Measurements from ENCODE around the gene IL10RB.
"Not testable (repeated sequence)": the region's sequence is repeated elsewhere in the genome, so short reads cannot be mapped to it uniquely, and the experiment has no call there.

IL10RB gene

GRCh38 chr21:33239559-33240127, 26.5 kb upstream of the IL10RB start:
- H3K4me3 ChIP-seq (ENCODE audit: control insufficient read depth in 1 of 7, extremely low read depth in 1 of 7, insufficient read depth in 4 of 7, low read depth in 2 of 7, low read length in 6 of 7); POLR2A ChIA-PET; H3K9me3 ChIP-seq (ENCODE audit: control extremely low read depth in 1 of 5, control insufficient read depth in 4 of 5, insufficient read depth in 2 of 5, low read depth in 1 of 5, low read length in 4 of 5); DNase-seq; CTCF ChIA-PET; H3K27me3 ChIP-seq (replicated peaks in 2 of 5; ENCODE audit: control insufficient read depth in 4 of 5, insufficient read depth in 5 of 5, low read length in 4 of 5): not testable (repeated sequence)
- Histone ChIP-seq H3K4me1 (ENCODE audit: control extremely low read depth in 1 of 4, control insufficient read depth in 4 of 4, insufficient read depth in 4 of 4, low read length in 3 of 4) (peaks cover 3 to 81% (median 43%) of the 10 kb centered on the region in 4 experiments), H3K27ac (ENCODE audit: insufficient read depth in 1 of 2, low read depth in 1 of 2, low read length in 2 of 2, poor library complexity in 1 of 2, severe bottlenecking in 2 of 2) (peak overlapping the region in 1 of 2 experiments; percentile 40), H3K36me3 (ENCODE audit: control insufficient read depth in 4 of 4, insufficient read depth in 4 of 4, low read length in 3 of 4) (peaks cover 0 to 33% (median 4%) of the 10 kb centered on the region in 4 experiments)

- H3K27me3 ChIP-seq (replicated peaks in 2 of 5; ENCODE audit: control insufficient read depth in 4 of 5, insufficient read depth in 5 of 5, low read length in 4 of 5): no peaks in the 10 kb centered on the region
- H3K9me3 ChIP-seq (ENCODE audit: control extremely low read depth in 1 of 5, control insufficient read depth in 4 of 5, insufficient read depth in 2 of 5, low read depth in 1 of 5, low read length in 4 of 5): no peaks in the 10 kb centered on the region
- H3K27ac ChIP-seq (ENCODE audit: insufficient read depth in 1 of 2, low read depth in 1 of 2, low read length in 2 of 2, poor library complexity in 1 of 2, severe bottlenecking in 2 of 2): peak overlapping the region in 1 of 2 experiments; percentile 7
- peaks cover 4 to 33% (median 6%) of the 10 kb centered on the region in 4 experiments for H3K36me3 ChIP-seq (ENCODE audit: control insufficient read depth in 4 of 4, insufficient read depth in 4 of 4, low read length in 3 of 4)
- POLR2A ChIA-PET: no interaction called here
- no peak for DNase-seq
- 100% methylated on average over 1 of the region's 2 CpGs for WGBS (ENCODE audit: insufficient coverage)
- no peak overlapping the region for H3K4me3 ChIP-seq (ENCODE audit: control insufficient read depth in 1 of 7, extremely low read depth in 1 of 7, insufficient read depth in 4 of 7, low read depth in 2 of 7, low read length in 6 of 7)
- CTCF ChIA-PET: interaction anchor here (0.7 to 1.5 kb wide), 3 partner anchors 22 to 220 kb away, joined by 3 to 4 read pairs (median 4); no protein-coding TSS in a partner anchor
- H3K4me1 ChIP-seq (ENCODE audit: control extremely low read depth in 1 of 4, control insufficient read depth in 4 of 4, insufficient read depth in 4 of 4, low read length in 3 of 4): peaks cover 3 to 81% (median 48%) of the 10 kb centered on the region in 4 experiments
Observed at GRCh38 chr21:33240404-33240803, 25.8 kb upstream of the IL10RB start.

- no peaks in the 10 kb centered on the region for H3K27me3 ChIP-seq (replicated peaks in 2 of 5; ENCODE audit: control insufficient read depth in 4 of 5, insufficient read depth in 5 of 5, low read length in 4 of 5)
- 83% methylated on average over 1 of the region's 2 CpGs for WGBS (ENCODE audit: insufficient coverage)
- peaks cover 8 to 36% (median 15%) of the 10 kb centered on the region in 4 experiments for H3K36me3 ChIP-seq (ENCODE audit: control insufficient read depth in 4 of 4, insufficient read depth in 4 of 4, low read length in 3 of 4)
- ChIA-PET CTCF (interaction anchor here (0.7 to 1.5 kb wide), 3 partner anchors 10 to 24 kb away, joined by 3 read pairs; partner anchors contain the start of gene IL10RB), POLR2A (no interaction called here)
- H3K4me3 ChIP-seq (ENCODE audit: control insufficient read depth in 1 of 7, extremely low read depth in 1 of 7, insufficient read depth in 4 of 7, low read depth in 2 of 7, low read length in 6 of 7): no peak overlapping the region
- H3K4me1 ChIP-seq (ENCODE audit: control extremely low read depth in 1 of 4, control insufficient read depth in 4 of 4, insufficient read depth in 4 of 4, low read length in 3 of 4): peaks cover 3 to 85% (median 55%) of the 10 kb centered on the region in 4 experiments
- peak in 1 of 3 donors; percentile 41 for DNase-seq
- no peaks in the 10 kb centered on the region for H3K9me3 ChIP-seq (ENCODE audit: control extremely low read depth in 1 of 5, control insufficient read depth in 4 of 5, insufficient read depth in 2 of 5, low read depth in 1 of 5, low read length in 4 of 5)
- peak overlapping the region in 1 of 2 experiments; percentile 32 for H3K27ac ChIP-seq (ENCODE audit: insufficient read depth in 1 of 2, low read depth in 1 of 2, low read length in 2 of 2, poor library complexity in 1 of 2, severe bottlenecking in 2 of 2)
Observed at GRCh38 chr21:33241846-33242245, 24.3 kb upstream of the IL10RB start.

- peak overlapping the region in 1 of 2 experiments; percentile 60 for H3K27ac ChIP-seq (ENCODE audit: insufficient read depth in 1 of 2, low read depth in 1 of 2, low read length in 2 of 2, poor library complexity in 1 of 2, severe bottlenecking in 2 of 2)
- peaks cover 5 to 87% (median 61%) of the 10 kb centered on the region in 4 experiments for H3K4me1 ChIP-seq (ENCODE audit: control extremely low read depth in 1 of 4, control insufficient read depth in 4 of 4, insufficient read depth in 4 of 4, low read length in 3 of 4)
- H3K9me3 ChIP-seq (ENCODE audit: control extremely low read depth in 1 of 5, control insufficient read depth in 4 of 5, insufficient read depth in 2 of 5, low read depth in 1 of 5, low read length in 4 of 5); DNase-seq; H3K4me3 ChIP-seq (ENCODE audit: control insufficient read depth in 1 of 7, extremely low read depth in 1 of 7, insufficient read depth in 4 of 7, low read depth in 2 of 7, low read length in 6 of 7); POLR2A ChIA-PET; H3K27me3 ChIP-seq (replicated peaks in 2 of 5; ENCODE audit: control insufficient read depth in 4 of 5, insufficient read depth in 5 of 5, low read length in 4 of 5): not testable (repeated sequence)
- peaks cover 6 to 41% (median 17%) of the 10 kb centered on the region in 4 experiments for H3K36me3 ChIP-seq (ENCODE audit: control insufficient read depth in 4 of 4, insufficient read depth in 4 of 4, low read length in 3 of 4)
- WGBS (ENCODE audit: insufficient coverage): 98% methylated on average over 5 of the region's 8 CpGs
- CTCF ChIA-PET: interaction anchor here (0.9 to 1.7 kb wide), 2 partner anchors 11 to 14 kb away, joined by 3 to 4 read pairs; no protein-coding TSS in a partner anchor
Observed at GRCh38 chr21:33242846-33243245, 23.3 kb upstream of the IL10RB start.

- Histone ChIP-seq H3K4me3 (ENCODE audit: control insufficient read depth in 1 of 7, extremely low read depth in 1 of 7, insufficient read depth in 4 of 7, low read depth in 2 of 7, low read length in 6 of 7) (peak overlapping the region in 3 of 7 experiments; percentile 8 to 32 (median 26)), H3K27ac (ENCODE audit: insufficient read depth in 1 of 2, low read depth in 1 of 2, low read length in 2 of 2, poor library complexity in 1 of 2, severe bottlenecking in 2 of 2) (peak overlapping the region; percentile 13 to 58), H3K9me3 (ENCODE audit: control extremely low read depth in 1 of 5, control insufficient read depth in 4 of 5, insufficient read depth in 2 of 5, low read depth in 1 of 5, low read length in 4 of 5) (no peaks in the 10 kb centered on the region), H3K36me3 (ENCODE audit: control insufficient read depth in 4 of 4, insufficient read depth in 4 of 4, low read length in 3 of 4) (peaks cover 12 to 49% (median 23%) of the 10 kb centered on the region in 4 experiments), H3K27me3 (replicated peaks in 2 of 5; ENCODE audit: control insufficient read depth in 4 of 5, insufficient read depth in 5 of 5, low read length in 4 of 5) (no peaks in the 10 kb centered on the region), H3K4me1 (ENCODE audit: control extremely low read depth in 1 of 4, control insufficient read depth in 4 of 4, insufficient read depth in 4 of 4, low read length in 3 of 4) (peaks cover 8 to 78% (median 52%) of the 10 kb centered on the region in 4 experiments)
- peak in 2 of 3 donors; percentile 61 to 76 for DNase-seq
- 54% methylated on average over 5 of the region's 6 CpGs for WGBS (ENCODE audit: insufficient coverage)
- ChIA-PET CTCF (interaction anchor here (1.2 to 1.7 kb wide), 2 partner anchors 13 to 87 kb away, joined by 3 to 4 read pairs; no protein-coding TSS in a partner anchor), POLR2A (no interaction called here)
Observed at GRCh38 chr21:33244082-33244778, 21.9 kb upstream of the IL10RB start.

GRCh38 chr21:33244779-33245105, 21.4 kb upstream of the IL10RB start:
- DNase-seq: peak in 2 of 3 donors; percentile 43 to 48
- Histone ChIP-seq H3K36me3 (ENCODE audit: control insufficient read depth in 4 of 4, insufficient read depth in 4 of 4, low read length in 3 of 4) (peaks cover 12 to 52% (median 27%) of the 10 kb centered on the region in 4 experiments), H3K4me3 (ENCODE audit: control insufficient read depth in 1 of 7, extremely low read depth in 1 of 7, insufficient read depth in 4 of 7, low read depth in 2 of 7, low read length in 6 of 7) (peak overlapping the region in 3 of 7 experiments; percentile 8 to 32 (median 26)), H3K27ac (ENCODE audit: insufficient read depth in 1 of 2, low read depth in 1 of 2, low read length in 2 of 2, poor library complexity in 1 of 2, severe bottlenecking in 2 of 2) (peak overlapping the region; percentile 13 to 58), H3K9me3 (ENCODE audit: control extremely low read depth in 1 of 5, control insufficient read depth in 4 of 5, insufficient read depth in 2 of 5, low read depth in 1 of 5, low read length in 4 of 5) (no peaks in the 10 kb centered on the region), H3K4me1 (ENCODE audit: control extremely low read depth in 1 of 4, control insufficient read depth in 4 of 4, insufficient read depth in 4 of 4, low read length in 3 of 4) (peaks cover 8 to 79% (median 48%) of the 10 kb centered on the region in 4 experiments), H3K27me3 (replicated peaks in 2 of 5; ENCODE audit: control insufficient read depth in 4 of 5, insufficient read depth in 5 of 5, low read length in 4 of 5) (no peaks in the 10 kb centered on the region)
- ChIA-PET CTCF (no interaction called here), POLR2A (no interaction called here)
- WGBS (ENCODE audit: insufficient coverage): no CpG with 5 or more reads among the region's 2 CpGs

All from common myeloid progenitor, CD34-positive (primary cell).